Measurements from ENCODE around the gene TMEM98. TPM values are rescaled to one million over a fixed set of nuclear protein-coding genes. Genes with fewer than 3 reads are reported as not detected.
"Not testable (repeated sequence)": the region's sequence is repeated elsewhere in the genome, so short reads cannot be mapped to it uniquely, and the experiment has no call there.

TMEM98 gene
- polyA plus RNA-seq, 6 donors from 2014 or later, result not detected

DNA sequence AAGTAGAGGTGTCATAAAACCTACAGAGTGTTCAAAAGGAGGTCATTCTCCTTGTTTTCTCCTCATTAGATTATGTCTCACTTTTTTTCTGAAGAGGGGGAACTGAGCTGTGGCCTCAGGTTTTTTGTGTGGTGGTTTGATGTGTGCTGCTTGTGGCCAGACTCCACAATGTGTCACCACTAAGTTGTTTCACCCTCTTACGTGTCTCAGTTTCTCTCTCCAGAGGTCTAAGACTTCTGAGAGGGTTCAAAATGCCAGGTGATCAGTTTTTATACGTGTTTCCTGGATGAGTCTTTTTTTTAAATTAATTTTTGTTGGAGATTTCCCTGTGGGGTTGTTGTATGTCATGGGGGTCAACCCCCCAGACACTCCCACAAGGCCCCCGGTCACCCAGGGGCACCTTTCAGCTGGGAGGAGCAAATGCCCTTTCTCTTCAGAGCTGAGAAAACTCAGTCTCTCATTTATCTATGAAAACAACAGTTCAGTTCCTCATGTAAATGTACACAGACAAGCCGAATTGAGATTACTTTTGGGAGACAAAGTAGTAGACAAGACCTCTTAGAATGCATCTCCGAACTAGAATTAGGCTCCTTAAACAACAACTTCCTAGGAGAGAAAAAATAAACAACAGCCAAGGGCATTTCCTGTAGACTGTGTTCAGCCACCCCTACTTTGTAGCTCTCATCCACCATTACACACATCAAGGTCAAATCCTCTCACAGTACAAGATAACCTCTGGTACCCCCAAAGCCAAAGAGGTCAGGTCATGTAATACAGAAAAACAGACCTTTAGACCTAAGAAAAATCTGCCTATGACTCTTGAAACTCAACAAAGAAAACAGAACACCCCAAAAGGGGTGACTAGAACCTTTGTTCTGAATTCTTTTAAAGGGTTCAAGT lies 23.9 kb upstream of the TMEM98 start:
- H3K27me3 Mint-ChIP-seq, result peaks cover 19 to 26% (median 24%) of the 10 kb centered on the region in 3 donors
- no peak overlapping the region for H3K27ac Mint-ChIP-seq
- no peaks in the 10 kb centered on the region for H3K4me1 Mint-ChIP-seq
- H3K9me3 Mint-ChIP-seq, result peaks cover 0 to 4% (median 0%) of the 10 kb centered on the region in 7 donors
- no peaks in the 10 kb centered on the region for H3K36me3 Mint-ChIP-seq
- no peak for DNase-seq
- no peak for ATAC-seq (ENCODE audit: low read depth in 2 of 2)
- no peak overlapping the region for H3K4me3 Mint-ChIP-seq

DNA sequence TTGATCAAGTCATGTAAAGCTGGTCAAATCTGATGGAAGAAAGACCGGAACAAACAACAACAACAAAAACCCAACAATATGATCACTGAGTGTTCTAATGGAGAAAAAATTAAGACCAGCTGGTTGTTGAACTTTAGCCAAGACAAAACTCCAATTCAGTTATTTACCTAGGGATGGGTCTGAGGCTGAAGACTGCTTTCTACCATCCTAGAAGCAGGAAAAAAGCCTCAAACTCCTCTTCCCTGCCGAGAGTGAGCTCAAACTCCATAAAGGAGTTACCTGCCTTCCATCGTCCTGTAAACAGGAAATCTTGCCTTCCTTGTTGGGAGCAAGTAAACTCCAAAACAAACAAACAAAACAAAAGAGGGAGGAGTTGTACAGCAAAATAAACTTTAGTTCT lies 23.1 kb upstream of the TMEM98 start:
- peaks cover 0 to 4% (median 0%) of the 10 kb centered on the region in 7 donors for H3K9me3 Mint-ChIP-seq
- H3K4me1 Mint-ChIP-seq, result no peaks in the 10 kb centered on the region
- no peak for ATAC-seq (ENCODE audit: low read depth in 2 of 2)
- H3K4me3 Mint-ChIP-seq, result no peak overlapping the region
- DNase-seq, result no peak
- H3K36me3 Mint-ChIP-seq, result no peaks in the 10 kb centered on the region
- H3K27ac Mint-ChIP-seq, result no peak overlapping the region
- H3K27me3 Mint-ChIP-seq, result peaks cover 19 to 28% (median 28%) of the 10 kb centered on the region in 3 donors

DNA sequence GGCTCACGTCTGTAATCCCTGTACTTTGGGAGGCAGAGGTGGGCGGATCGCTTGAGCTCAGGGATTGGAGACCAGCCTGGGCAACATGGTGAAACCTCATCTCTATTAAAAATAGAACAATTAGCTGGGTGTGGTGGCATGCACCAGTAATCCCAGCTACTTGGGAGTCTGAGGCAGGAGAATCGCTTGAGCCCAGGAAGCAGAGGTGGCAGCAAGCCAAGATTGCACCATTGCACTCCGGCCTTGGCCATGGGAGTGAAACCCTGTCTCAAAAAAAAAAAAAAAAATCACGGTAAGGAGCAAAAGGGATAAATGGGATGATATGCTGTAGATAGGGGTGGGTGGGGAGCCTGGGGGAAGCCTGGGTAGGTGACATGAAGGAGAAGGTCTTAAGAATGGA lies 20.4 kb upstream of the TMEM98 start:
- no peak for ATAC-seq (ENCODE audit: low read depth in 2 of 2)
- H3K27me3 Mint-ChIP-seq, result peaks cover 19 to 33% (median 30%) of the 10 kb centered on the region in 3 donors
- H3K4me3 Mint-ChIP-seq, result no peak overlapping the region

DNA sequence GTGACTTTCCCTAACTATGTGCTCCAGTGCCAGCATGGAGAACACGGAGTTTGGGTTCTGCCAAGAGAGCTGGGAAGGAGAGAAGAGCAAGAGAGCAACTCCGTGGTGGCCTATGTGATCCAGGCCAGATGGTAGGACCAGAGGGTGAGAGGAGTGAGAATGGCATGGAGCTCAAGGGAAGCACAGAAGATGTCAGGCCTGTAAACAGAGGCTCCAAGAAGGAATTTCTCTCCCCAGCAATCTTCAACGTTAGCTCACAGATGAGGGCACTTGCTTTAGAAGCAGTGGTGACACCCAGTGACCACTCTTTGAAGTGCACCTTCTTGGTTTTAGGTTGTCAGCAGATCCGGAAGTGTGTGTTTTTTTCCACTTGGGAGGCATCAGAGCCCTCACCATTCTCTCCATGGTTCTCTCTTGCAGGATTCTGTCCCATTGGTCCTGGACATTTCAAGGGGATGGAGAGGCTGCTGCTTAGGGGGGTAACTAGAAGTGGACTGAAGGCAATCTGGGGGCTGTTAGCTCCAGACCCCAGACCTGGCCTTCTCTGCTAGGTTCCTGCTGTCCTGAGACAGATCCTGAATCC lies 18.1 kb upstream of the TMEM98 start:
- H3K27ac Mint-ChIP-seq, result peak overlapping the region in 1 of 6 donors; percentile 53
- H3K36me3 Mint-ChIP-seq, result no peaks in the 10 kb centered on the region
- ATAC-seq (ENCODE audit: low read depth in 2 of 2) (peak; percentile 65 to 73), DNase-seq (peak; percentile 36)
- H3K4me3 Mint-ChIP-seq, result no peak overlapping the region
- peaks cover 0 to 2% (median 0%) of the 10 kb centered on the region in 7 donors for H3K9me3 Mint-ChIP-seq
- H3K4me1 Mint-ChIP-seq, result no peaks in the 10 kb centered on the region
- H3K27me3 Mint-ChIP-seq, result peaks cover 10 to 33% (median 30%) of the 10 kb centered on the region in 3 donors

More for the DNA sequence above, 20.4 kb upstream of the TMEM98 start:
- H3K4me1 Mint-ChIP-seq, result no peaks in the 10 kb centered on the region
- H3K9me3 Mint-ChIP-seq, result no peaks in the 10 kb centered on the region
- no peaks in the 10 kb centered on the region for H3K36me3 Mint-ChIP-seq
- DNase-seq, result no peak
- H3K27ac Mint-ChIP-seq, result no peak overlapping the region

DNA sequence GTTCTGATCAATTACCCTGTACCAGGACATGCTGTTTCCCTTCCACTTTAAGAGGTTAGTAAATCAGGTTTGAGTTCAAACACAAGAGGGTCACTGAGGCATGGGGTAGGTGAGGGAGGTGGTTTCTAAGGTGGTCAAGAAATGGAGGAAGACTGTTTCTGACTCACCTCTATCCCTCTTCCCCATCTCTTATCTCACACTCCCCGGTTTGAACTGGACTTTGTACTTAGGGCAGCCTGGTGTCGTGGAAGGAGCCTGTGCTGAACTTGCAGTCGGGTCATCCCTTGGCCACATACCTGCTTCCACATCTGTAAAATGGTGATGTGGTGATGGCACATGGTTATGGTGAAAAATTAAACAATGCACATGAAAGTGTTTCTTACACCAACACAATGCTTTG lies 17.2 kb upstream of the TMEM98 start:
- no peaks in the 10 kb centered on the region for H3K36me3 Mint-ChIP-seq
- H3K9me3 Mint-ChIP-seq, result peaks cover 0 to 6% (median 0%) of the 10 kb centered on the region in 7 donors
- no peak for DNase-seq
- peaks cover 2 to 33% (median 21%) of the 10 kb centered on the region in 3 donors for H3K27me3 Mint-ChIP-seq
- no peak overlapping the region for H3K4me3 Mint-ChIP-seq
- peak overlapping the region in 1 of 6 donors; percentile 76 for H3K27ac Mint-ChIP-seq
- no peak for ATAC-seq (ENCODE audit: low read depth in 2 of 2)
- H3K4me1 Mint-ChIP-seq, result no peaks in the 10 kb centered on the region

DNA sequence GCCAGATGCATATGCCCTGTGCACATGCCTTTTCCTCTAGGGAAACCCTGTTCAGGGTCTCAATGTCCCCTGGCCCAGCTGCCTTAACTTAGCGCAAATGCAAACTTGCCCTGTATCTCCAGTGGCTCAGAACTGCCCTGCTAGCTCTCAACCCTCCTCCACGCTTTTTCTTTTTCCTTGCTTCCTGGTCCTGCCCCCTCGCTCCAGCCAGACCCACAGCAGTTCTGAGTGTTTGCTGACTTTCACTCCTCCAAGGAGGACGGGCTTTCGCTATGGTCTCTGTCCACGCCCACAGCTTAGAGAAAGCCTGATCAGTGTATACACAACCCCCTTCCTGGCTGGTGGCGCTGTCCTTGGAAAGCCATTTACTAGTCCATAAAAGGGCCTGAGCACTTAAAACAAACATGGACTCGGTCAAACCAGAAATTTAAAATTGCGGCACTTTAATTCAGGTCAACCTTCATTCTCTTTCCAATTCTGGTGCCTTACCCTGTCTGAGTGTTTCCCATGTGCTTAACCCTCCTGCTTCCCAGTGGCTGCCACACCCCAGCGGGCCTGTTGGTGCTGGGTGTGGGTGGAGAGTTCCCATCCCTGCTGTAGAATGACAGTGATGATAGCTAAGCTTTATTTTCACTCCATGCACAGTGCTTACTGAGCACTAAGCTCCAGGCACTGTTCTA lies 15.6 kb upstream of the TMEM98 start:
- no peak for DNase-seq
- Mint-ChIP-seq H3K36me3 (no peaks in the 10 kb centered on the region), H3K9me3 (peaks cover 0 to 6% (median 0%) of the 10 kb centered on the region in 7 donors), H3K4me1 (no peaks in the 10 kb centered on the region), H3K27me3 (peaks cover 0 to 38% (median 11%) of the 10 kb centered on the region in 3 donors), H3K4me3 (peak overlapping the region in 1 of 8 donors; percentile 41), H3K27ac (no peak overlapping the region)
- no peak for ATAC-seq (ENCODE audit: low read depth in 2 of 2)

DNA sequence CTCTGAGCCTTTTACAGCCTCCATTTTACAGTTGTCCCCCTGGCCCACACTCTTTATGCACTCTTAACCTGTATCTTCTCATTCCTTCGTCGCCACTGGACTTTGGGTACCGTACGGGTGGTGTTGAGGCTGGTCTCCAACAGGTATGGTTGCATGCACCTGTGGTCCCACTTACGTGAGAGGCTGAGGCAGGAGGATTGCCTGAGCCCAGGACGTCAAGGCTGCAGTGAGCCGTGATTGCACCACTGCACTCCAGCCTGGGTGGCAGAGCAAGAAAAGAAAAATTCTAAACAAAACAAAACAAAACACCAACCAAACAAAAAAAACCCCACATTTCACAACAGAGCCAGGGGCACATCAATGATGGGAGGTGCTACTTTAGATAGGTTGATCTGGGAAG lies 14.4 kb upstream of the TMEM98 start:
- Mint-ChIP-seq H3K36me3 (no peaks in the 10 kb centered on the region), H3K27ac (no peak overlapping the region), H3K27me3 (peaks cover 0 to 33% (median 5%) of the 10 kb centered on the region in 3 donors), H3K4me3 (no peak overlapping the region), H3K9me3 (peaks cover 0 to 6% (median 0%) of the 10 kb centered on the region in 7 donors), H3K4me1 (no peaks in the 10 kb centered on the region)
- ATAC-seq (ENCODE audit: low read depth in 2 of 2) (no peak), DNase-seq (no peak)

DNA sequence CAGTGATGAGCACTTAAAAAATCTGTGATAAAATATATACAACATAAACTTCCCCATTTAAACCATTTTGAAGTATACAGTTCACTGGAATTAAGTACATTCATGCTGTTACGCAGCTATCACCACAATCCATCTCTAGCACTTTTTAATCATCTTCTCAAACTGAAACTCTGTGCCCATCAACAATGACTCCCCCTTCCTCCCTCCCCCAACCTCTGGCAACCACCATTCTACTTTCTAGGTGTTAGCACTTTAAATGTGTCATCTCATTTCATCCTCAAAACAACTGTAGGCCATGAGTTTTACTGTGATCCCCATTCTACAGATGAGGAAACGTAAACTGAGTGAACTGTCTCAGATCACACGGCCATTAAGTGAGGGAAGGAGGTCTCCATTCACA lies 13.8 kb upstream of the TMEM98 start:
- H3K4me3 Mint-ChIP-seq, result no peak overlapping the region
- peaks cover 0 to 33% (median 5%) of the 10 kb centered on the region in 3 donors for H3K27me3 Mint-ChIP-seq
- H3K36me3 Mint-ChIP-seq, result no peaks in the 10 kb centered on the region
- DNase-seq, result no peak
- H3K4me1 Mint-ChIP-seq, result no peaks in the 10 kb centered on the region
- peaks cover 0 to 6% (median 0%) of the 10 kb centered on the region in 7 donors for H3K9me3 Mint-ChIP-seq
- ATAC-seq (ENCODE audit: low read depth in 2 of 2), result no peak
- no peak overlapping the region for H3K27ac Mint-ChIP-seq

DNA sequence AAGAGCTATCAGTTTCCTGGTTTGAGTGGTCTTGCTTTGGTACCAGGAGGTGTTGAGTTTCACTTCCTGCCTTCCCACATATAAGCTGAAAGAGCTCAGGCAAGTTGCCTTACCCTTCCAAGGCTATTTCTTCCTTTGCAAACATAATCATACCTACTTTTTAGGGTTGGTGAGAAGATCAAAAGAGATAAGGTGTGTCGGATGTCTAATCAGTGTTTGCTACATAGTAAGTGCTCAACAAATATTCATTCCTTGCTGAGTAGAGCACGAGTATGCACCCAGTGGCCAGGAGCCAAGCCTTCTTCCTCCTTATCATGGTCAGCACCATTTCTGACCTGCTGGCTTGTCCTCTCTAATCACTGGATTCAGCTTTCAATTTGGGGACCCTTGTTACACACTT lies 12.7 kb upstream of the TMEM98 start:
- DNase-seq, result no peak
- Mint-ChIP-seq H3K36me3 (no peaks in the 10 kb centered on the region), H3K4me3 (no peak overlapping the region), H3K27me3 (peaks cover 0 to 29% (median 0%) of the 10 kb centered on the region in 3 donors), H3K27ac (no peak overlapping the region), H3K4me1 (no peaks in the 10 kb centered on the region), H3K9me3 (peaks cover 0 to 6% (median 0%) of the 10 kb centered on the region in 7 donors)
- no peak for ATAC-seq (ENCODE audit: low read depth in 2 of 2)

DNA sequence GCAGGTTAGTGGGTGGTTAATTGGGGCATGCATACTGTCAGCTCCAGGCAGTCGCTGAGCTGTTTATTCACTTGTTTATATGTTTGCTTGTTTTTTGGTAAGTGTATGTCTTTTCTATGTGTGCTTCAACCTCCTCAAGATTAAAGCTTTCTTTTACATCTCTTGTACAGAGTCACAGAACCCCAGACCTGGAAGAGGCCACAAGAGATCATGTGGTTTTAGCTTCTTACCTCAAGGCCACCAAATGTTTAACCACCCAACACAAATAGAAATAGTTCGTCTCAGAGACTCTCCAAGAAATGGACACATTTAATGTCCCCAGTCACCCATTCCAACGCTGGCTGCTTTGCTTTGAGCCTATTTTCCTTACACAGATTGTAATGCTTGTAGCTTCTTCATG lies 11.8 kb upstream of the TMEM98 start:
- ATAC-seq (ENCODE audit: low read depth in 2 of 2) (no peak), DNase-seq (no peak)
- H3K4me3 Mint-ChIP-seq, result no peak overlapping the region
- H3K27ac Mint-ChIP-seq, result no peak overlapping the region
- H3K9me3 Mint-ChIP-seq, result peaks cover 0 to 6% (median 0%) of the 10 kb centered on the region in 7 donors
- no peaks in the 10 kb centered on the region for H3K4me1 Mint-ChIP-seq
- peaks cover 0 to 33% (median 0%) of the 10 kb centered on the region in 3 donors for H3K27me3 Mint-ChIP-seq
- H3K36me3 Mint-ChIP-seq, result no peaks in the 10 kb centered on the region

DNA sequence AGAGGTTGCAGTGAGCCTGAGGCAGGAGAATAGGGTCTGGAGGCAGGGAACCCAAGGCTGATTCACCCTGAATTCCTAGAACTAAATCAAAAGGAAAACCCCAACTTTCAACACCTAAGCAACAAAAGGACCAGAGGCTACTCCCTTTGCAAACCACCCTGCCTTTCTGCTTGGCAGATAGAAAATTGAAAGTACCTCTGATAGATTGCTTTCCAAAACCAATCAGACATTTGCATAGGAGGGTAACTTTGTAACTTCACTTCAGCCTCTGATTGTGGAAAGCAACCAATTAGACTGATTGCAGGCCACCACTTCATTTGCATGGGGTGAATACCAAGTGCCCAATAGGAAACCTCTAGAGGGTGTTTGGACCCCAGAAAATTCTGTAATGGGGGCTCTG lies 10.9 kb upstream of the TMEM98 start:
- no peak for ATAC-seq (ENCODE audit: low read depth in 2 of 2)

DNA sequence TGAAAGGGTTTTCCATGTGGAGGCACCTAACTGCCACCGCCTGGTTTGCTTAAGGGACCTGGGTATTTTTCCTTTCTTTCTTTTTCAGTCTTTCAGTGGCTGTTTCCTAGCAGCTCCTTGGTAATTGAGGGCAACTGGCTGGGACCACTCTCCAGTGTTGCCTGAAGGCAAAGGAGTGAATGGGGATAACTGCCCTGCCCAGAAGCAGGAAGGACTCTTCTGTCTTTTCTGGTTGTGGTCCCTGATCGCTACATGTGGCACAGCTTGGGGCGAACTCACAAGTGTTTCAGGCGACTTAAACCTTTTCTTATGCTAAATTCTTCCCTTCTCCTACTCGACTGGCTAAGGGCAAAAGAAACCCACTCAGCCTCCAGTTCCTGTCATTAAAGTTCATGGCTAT lies 10.1 kb upstream of the TMEM98 start:
- peaks cover 0 to 25% (median 0%) of the 10 kb centered on the region in 3 donors for H3K27me3 Mint-ChIP-seq
- H3K9me3 Mint-ChIP-seq, result peaks cover 0 to 6% (median 0%) of the 10 kb centered on the region in 7 donors
- no peaks in the 10 kb centered on the region for H3K36me3 Mint-ChIP-seq

More for the DNA sequence above, 10.9 kb upstream of the TMEM98 start:
- Mint-ChIP-seq H3K27me3 (peaks cover 0 to 33% (median 0%) of the 10 kb centered on the region in 3 donors), H3K4me1 (no peaks in the 10 kb centered on the region), H3K36me3 (no peaks in the 10 kb centered on the region), H3K27ac (no peak overlapping the region), H3K9me3 (peaks cover 0 to 6% (median 0%) of the 10 kb centered on the region in 7 donors), H3K4me3 (no peak overlapping the region)
- no peak for DNase-seq

DNA sequence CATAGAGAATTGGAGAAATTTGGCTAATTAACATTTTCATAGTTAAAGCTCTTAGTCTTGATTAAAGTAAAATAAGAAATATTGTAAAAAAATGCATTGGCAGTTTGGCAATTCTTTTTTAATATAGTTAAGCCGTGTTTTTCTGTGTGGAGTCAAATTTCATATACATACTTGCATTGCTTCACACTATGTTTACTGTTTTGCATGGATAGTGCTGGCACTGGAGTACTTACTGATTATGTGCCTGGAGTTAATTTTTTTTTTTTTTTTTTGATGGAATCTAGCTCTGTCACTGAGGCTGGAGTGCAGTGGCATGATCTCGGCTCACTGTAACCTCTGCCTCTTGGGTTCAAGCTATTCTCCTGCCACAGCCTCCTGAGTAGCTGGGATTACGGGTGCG lies 8.1 kb upstream of the TMEM98 start:
- not testable (repeated sequence) for H3K4me1 Mint-ChIP-seq; H3K9me3 Mint-ChIP-seq; H3K36me3 Mint-ChIP-seq; H3K4me3 Mint-ChIP-seq; H3K27ac Mint-ChIP-seq; DNase-seq; ATAC-seq (ENCODE audit: low read depth in 2 of 2)
- peaks cover 0 to 19% (median 7%) of the 10 kb centered on the region in 3 donors for H3K27me3 Mint-ChIP-seq

More for the DNA sequence above, 10.1 kb upstream of the TMEM98 start:
- Mint-ChIP-seq H3K4me1 (no peaks in the 10 kb centered on the region), H3K27ac (peak overlapping the region in 2 of 6 donors; percentile 71 to 79), H3K4me3 (peak overlapping the region in 1 of 8 donors; percentile 41)
- ATAC-seq (ENCODE audit: low read depth in 2 of 2), result no peak
- no peak for DNase-seq
